Activated CD4-positive, CD25-positive, alpha-beta regulatory T cell treated with anti-CD3 and anti-CD28 coated beads, Interleukin-2, amount 50 U/mL, for 16 hours (primary cell): ENCODE results near the gene HSPB7.
"Not testable (repeated sequence)": the region's sequence is repeated elsewhere in the genome, so short reads cannot be mapped to it uniquely, and the experiment has no call there.

Source experiments
- DNase-seq: peaks from one replicate; pipeline ENCODE4 v3.0.0-alpha.2; 2020; ENCODE audit warnings: low read depth, low spot score

The HSPB7 gene

DNA sequence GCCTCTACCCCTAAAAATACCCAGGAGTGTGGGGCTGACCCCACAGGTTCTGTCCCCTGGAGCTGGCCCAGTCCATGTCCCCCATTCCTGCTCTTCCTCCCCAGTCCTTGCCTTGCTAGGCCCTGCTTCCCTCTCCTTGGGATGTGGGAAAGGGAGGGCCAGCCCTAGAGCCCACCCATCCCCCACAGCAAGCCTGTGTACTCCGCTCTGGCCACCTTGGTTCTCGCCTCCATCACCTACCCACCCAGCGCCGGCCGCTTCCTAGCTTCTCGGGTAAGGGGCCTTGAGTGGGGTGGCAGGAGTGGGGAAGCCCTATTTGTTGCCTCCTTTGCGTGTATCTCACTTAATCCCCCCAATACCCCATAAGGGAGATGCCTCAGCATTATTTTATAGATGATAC, 32.5 kb upstream of the HSPB7 start:
- no peak for DNase-seq

GRCh38 chr1:16048573-16049189, 30.8 kb upstream of the HSPB7 start:
- DNase-seq = no peak

- no peak for DNase-seq
Observed at GRCh38 chr1:16047791-16048475, 30.1 kb upstream of the HSPB7 start.

- DNase-seq = no peak
Observed at GRCh38 chr1:16046842-16047241, 29.0 kb upstream of the HSPB7 start.

GRCh38 chr1:16043950-16044349, 26.1 kb upstream of the HSPB7 start:
- DNase-seq = no peak

DNA sequence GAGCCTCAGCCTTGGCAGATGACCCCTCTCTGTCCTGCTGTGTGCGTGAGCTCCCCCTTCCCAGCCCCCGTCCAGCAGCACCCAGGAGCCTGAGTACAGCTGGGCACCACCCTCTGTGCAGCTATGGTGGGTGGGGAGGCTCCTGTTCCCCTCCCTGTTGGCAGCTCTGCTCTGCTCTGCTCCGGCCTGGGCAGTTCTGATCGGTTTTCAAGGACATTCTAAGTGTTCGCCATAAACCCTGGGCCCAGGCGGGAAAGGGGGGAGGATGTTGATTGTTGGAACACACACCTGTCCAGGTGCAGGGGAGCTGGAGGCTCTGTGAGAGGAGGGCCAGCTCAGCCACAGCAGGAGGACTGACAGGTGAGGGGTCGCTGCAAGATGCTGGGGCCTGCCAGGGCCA, 25.7 kb upstream of the HSPB7 start, which contains the start of gene CLCNKB:
CLCNKB (plus strand) TSS at position 262 of the 400 bp plus-strand sequence. CDS start 711 bp downstream, outside the sequence.
- no peak for DNase-seq

GRCh38 chr1:16042654-16043053, 24.8 kb upstream of the HSPB7 start:
- not testable (repeated sequence) for DNase-seq

GRCh38 chr1:16042096-16042495, 24.3 kb upstream of the HSPB7 start:
- no peak for DNase-seq

GRCh38 chr1:16041200-16041599, 23.4 kb upstream of the HSPB7 start:
- no peak for DNase-seq

DNA sequence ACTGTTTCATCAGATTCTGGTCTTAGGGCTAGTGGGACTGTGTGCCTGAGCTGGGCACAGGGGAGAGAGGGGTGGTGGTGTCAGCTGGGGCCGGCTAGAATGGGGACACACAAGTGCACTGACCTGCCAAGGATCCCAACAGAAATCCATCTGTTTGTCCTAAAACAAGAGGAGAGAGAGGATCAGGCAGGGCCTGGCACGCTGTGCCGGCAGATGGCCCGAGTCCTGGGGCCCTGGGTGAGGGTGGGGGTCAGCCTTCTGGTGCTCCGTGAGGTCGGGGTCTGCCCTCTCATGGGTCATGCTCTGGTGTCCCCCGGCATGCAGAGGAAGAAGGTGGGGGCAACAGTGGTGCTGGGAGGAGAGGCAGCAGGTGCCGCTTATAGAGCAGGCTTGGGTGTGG, 22.0 kb upstream of the HSPB7 start:
- not testable (repeated sequence) for DNase-seq

DNA sequence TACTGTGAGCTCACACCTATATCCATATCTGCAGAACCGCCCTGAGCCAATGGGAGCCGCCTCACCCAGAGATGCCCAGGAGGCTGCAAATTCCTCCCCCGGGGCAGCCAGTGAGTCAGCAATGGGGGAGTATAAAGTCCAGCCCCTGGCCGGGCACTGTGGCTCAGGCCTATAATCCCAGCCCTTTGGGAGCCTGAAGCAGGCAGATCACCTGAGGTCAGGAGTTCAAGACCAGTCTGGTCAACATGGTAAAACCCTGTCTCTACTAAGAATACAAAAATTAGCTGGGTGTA, 20.7 kb upstream of the HSPB7 start:
- no peak for DNase-seq

DNA sequence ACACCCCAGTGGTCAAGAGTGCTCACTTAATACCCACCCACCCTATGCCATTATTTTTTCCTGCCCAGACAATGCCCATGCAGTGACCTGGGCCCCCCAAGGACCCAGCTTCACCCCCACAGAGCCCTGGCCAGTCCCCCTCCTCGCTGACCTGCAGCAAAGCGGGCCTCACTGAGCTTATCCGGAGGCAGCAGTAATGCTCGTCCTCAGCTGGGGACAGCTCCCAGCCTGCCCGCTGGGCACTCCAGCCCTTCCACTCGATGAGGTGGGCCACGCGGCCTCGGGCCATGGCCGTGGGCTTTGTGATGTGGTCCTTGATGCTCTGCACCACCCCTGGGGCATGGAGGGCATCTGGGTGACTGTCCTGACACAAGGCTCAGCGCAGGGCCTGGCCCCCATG, 18.6 kb upstream of the HSPB7 start:
- DNase-seq = not testable (repeated sequence)

- not testable (repeated sequence) for DNase-seq
Observed at GRCh38 chr1:16033103-16033632, 15.3 kb upstream of the HSPB7 start.

DNA sequence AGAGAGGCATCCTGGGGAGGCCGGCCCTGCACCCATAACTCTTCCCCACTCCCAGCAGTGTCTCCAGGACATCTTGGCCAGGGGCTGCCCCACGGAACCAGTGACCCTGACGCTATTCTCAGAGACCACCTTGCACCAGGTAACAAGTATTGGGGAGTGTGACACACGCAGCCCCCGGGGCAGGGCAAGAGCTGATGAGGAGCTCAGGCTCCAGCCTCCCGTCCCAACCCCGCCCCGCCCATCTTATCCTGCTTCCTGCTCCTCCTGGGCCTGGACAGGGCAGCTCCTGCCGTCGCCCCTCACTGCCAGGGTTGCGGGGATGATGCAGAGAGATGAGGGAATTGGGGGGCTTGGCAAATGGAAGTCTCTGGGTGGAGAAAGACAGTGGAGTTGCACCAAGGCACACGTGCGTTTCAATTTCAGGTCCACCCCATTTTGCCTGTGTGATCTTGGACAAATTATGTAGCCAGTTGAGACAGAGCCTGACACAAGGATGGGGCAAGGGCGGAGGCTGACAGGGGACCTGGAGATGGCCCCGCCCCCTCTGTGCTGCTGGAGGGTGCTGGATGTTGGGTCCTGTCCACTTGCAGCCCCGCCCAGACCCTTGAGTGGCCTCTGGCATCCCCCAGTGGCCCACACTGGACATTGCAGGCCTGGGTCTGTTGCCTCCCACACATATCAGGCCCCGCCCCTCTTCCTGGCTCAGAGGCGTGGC, 14.7 kb upstream of the HSPB7 start:
- no peak for DNase-seq

- no peak for DNase-seq
Observed at GRCh38 chr1:16031551-16031950, 13.7 kb upstream of the HSPB7 start.

DNA sequence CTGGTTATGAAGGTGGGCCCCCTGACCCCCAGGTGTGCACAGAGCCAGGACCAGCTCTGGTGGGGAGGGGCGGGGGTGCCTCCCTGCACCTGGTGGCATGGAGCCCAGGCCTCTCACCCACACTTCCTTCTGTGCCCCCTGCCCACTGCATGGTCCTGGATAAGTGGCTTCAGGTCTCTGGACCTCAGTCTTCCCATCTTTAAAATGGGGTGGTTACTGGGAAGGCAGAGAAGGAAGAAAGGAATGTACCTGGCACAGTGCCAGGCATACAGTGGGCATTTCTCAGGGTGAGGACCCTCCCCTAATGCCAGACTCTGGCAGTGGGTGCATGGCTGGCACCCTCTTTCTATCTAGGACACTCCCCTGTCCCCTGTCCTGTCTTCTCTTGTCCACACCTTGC, 11.4 kb upstream of the HSPB7 start:
- DNase-seq = no peak

GRCh38 chr1:16029003-16029268, 11.1 kb upstream of the HSPB7 start:
- not testable (repeated sequence) for DNase-seq

DNA sequence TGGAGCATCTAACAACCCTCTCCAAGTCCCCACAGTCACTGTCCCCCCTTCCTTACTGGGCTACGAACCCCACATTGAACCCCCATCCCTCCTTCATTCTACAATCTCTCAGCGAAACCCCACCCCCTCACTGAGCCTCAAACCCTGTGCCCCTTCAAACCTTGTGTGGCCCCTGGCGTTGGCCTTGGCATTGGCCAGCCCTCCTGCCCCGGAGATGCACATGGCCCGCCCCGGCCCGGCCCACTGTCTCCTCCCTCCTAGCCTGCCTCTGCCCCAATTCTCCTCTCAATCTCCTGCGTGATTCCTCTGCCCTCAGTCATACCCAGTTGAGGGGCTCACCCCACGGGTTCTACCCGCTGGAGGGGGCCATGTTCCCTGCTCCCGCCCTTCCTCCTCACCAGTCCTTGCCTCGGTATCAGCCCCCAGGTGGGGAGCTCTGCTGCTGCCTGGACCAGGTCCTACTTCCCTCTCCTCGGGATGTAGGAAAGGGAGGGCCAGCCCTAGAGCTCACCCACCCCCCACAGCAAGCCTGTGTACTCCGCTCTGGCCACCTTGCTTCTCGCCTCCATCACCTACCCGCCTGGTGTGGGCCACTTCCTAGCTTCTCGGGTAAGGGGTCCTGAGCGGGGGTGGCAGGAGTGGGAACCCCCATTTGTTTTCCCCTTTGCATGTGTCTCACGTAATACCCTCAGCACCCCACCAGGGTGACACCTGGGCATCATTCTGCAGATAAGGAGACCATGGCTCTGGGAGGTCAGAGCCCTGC, 10.6 kb upstream of the HSPB7 start:
- DNase-seq = no peak

DNA sequence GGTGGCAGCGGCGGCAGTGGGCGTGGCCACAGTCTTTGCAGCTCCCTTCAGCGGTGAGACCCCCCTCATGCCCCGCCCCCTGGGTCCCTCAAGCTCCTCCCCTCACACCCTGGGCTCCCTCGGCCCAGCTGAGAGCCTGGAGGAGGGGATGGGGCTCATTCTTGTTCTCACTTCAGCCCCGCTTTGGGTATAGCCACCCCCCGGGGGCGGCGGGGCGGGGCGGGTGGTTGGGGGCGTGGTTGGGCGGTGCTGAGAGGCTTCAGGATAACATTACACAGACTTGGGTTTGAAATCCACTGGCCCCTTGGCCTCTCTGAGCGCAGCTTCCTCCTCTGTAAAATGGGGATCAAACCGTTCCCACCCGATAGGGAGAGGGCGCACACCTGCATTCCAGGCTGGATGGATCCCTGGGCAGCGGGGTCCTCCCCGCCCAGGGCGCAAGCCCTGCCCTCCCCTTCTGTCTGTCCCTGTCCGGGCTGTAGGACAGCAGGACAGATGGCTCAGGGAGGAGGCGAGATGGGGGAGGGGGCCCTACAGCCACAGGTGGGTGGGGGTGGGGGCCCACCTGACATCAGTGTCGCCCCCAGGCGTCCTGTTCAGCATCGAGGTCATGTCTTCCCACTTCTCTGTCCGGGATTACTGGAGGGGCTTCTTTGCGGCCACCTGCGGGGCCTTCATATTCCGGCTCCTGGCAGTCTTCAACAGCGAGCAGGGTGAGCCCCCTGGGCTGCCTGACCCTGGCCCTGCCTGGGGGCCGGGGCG, 9.1 kb upstream of the HSPB7 start:
- DNase-seq = no peak

- not testable (repeated sequence) for DNase-seq
Observed at GRCh38 chr1:16026302-16026701, 8.5 kb upstream of the HSPB7 start.

GRCh38 chr1:16023050-16023653, 5.3 kb upstream of the HSPB7 start:
- DNase-seq = no peak
